DOHH2 (cell line): Measurements from ENCODE around the gene TSPYL4.

Experiments used
- CTCF ChIP-seq: fragments of 200-600 bp; sonication (generic); IDR thresholded peaks from one replicate; pipeline ENCODE4 v1.5.1; 2014; ENCODE audit warnings: antibody characterized with exemption, mild to moderate bottlenecking, low read depth, low read length; ENCODE audit not compliant: poor library complexity, severe bottlenecking
- EZH2phosphoT487 ChIP-seq: fragments of 200-600 bp; sonication (generic); IDR thresholded peaks from 2 replicates; pipeline ENCODE4 v1.6.1; 2017; ENCODE audit warnings: borderline replicate concordance, mild to moderate bottlenecking, antibody characterized with exemption, low read length, moderate library complexity, mixed read lengths

- TF ChIP-seq CTCF (no peak), EZH2phosphoT487 (no peak)
Measured at GRCh38 chr6:116221067-116221466, 32.8 kb downstream of the TSPYL4 start.
